NOMO-1 (cell line): ENCODE measurements around the gene ORC5.

Experiments used
- DNase-seq, 2 experiments: peaks; one replicate each; lab custom pipeline; 2025; ENCODE audit not compliant: unreplicated experiment in 2 of 2; lab: John Stamatoyannopoulos, UW

Gene ORC5

GRCh38 chr7:104133238-104133637 lies 74.6 kb downstream of the ORC5 start:
- DNase-seq: no peak

DNA sequence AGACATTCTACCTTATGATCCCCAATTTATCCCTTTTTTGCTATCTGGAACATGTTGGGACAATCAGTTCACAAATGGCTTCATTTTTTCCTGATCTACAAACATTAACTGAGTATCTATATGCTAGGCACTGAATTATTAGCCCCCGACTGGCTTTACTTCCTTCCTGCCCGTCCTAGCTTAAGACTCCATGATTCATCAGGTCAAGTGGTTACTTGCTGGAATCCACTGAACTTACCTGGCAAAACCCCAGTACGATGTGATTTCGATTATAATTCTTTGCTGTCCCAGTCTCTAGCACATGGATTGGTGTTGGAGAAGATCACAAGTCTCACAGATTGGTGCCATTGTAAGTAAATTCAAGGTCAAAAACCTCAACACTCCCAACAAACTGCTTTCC lies 77.1 kb downstream of the ORC5 start:
- DNase-seq: no peak

GRCh38 chr7:104127204-104127603 lies 80.6 kb downstream of the ORC5 start:
- DNase-seq: no peak

- no peak for DNase-seq
Measured at GRCh38 chr7:104126411-104126841, 81.4 kb downstream of the ORC5 start.

- DNase-seq: no peak
Measured at GRCh38 chr7:104124893-104125477, 82.8 kb downstream of the ORC5 start.

DNA sequence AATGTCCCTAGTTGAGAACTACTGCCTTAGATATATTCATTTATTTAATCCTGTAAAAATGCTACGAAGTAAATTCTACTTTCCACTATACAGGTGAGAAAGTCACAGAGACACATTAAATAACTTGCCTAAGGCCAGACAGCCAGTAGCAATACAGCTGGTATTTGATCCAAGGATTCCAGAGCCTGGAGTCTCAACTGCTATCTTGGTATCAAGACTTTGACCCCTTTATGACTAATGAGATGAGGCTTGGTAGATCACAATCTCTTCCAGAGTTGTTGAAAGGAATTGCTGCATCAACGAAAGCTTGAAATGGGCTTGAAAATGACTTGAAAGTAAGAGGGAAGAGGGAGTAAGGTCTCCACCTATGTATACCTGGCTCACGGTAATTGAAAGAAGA lies 83.3 kb downstream of the ORC5 start:
- no peak for DNase-seq

- no peak for DNase-seq
Measured at GRCh38 chr7:104123786-104124185, 84.0 kb downstream of the ORC5 start.

- DNase-seq: no peak
Measured at GRCh38 chr7:104113788-104114187, 94.0 kb downstream of the ORC5 start.

- no peak for DNase-seq
Measured at GRCh38 chr7:104112623-104113022, 95.2 kb downstream of the ORC5 start.

DNA sequence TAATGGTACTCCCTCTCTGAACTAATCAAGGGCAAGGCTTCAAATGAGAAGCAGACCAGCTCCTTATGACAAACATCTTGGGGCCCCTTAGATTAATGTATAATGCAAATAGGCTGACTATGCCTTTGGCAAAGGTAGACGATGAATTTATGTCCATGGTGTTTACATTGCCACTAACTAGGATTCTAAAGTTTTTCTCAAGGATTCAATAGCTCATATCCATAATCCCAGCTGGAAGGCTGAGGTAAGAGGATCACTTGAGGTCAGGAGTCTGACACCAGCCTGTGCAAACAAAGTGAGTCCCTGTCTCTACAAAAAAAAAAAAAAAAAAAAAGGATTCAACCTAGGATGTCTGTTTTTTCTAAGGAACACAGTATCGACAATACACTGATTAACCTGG lies 96.5 kb downstream of the ORC5 start:
- DNase-seq: no peak

- DNase-seq: no peak
Measured at GRCh38 chr7:104106108-104106905, 101.5 kb downstream of the ORC5 start.

- no peak for DNase-seq
Measured at GRCh38 chr7:104098890-104099289, 108.9 kb downstream of the ORC5 start.

DNA sequence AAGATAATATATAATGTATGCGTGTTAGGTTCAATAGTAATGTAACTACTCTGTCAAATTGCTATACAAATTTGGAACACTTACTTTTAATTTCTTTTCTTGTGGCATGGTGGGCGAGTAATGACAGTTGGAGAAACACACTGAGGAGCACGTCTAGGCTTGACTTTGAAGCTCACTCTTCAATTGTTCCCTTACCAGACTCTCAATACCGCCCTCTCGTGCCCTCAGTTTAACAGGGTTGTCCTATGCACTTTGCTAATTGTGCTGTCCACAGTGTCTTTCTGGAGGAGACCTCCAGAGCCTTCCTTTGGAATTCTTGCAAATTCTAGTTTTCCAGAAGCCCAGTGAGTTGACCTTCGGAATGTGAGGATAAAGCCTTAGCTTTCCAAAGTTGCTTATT lies 111.1 kb downstream of the ORC5 start:
- DNase-seq: no peak

DNA sequence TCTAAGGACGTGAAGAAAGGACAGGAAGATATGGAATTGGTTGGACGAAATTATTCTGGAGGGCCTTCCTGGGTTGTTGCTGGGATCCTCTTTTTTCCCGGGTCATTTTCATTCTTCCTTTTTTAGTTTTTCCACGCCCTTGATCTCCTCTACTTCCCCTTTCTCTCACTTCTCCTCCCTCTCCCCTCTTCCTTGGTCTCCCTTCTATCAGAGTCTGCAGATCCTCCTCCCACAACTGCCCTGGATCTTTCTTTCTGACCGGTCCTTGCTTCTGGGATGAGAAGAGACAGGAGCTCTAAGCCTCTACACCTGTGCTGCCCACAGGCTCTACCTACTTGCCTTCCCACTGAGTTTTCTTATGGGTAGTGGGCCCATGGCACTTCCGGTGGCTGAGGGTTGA lies 114.7 kb downstream of the ORC5 start:
- no peak for DNase-seq

DNA sequence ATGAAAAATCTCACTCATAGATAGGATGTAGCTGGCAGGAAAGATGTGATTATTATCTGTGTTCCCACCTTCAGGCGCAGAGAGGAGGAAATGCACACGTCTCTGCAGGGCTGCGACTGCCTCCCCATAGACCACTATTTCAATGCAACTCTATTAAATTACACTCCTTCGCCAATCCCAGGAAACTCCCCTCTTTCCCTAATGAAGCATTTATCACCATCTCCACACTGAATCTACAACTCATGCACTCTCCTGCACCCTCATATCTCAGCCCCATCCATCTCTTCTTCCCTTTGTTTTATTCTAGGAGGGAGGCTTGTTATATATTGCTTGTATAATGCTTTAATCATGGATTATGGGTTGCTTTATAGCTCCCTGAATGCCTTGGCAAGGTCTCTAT lies 116.6 kb downstream of the ORC5 start:
- no peak for DNase-seq

GRCh38 chr7:104089612-104090011 lies 118.2 kb downstream of the ORC5 start:
- DNase-seq: no peak

GRCh38 chr7:104089061-104089460 lies 118.8 kb downstream of the ORC5 start:
- no peak for DNase-seq
